Fibroblast of pulmonary artery (primary cell): ENCODE results near the gene OR2A5.

Experiments
- DNase-seq: peaks from one replicate; pipeline ENCODE4 v3.0.0-alpha.2; 2010; ENCODE audit warnings: low read depth
- H3K4me3 ChIP-seq: replicated peaks from 2 replicates; pipeline ENCODE4 v1.5.1; 2011; ENCODE audit warnings: low read depth, mild to moderate bottlenecking, control low read depth, low read length, moderate library complexity
- TF ChIP-seq, protein P1 (sequence below): IDR thresholded peaks from 2 replicates; pipeline ENCODE4 v1.5.1; 2011; ENCODE audit warnings: mild to moderate bottlenecking, control low read depth, low read length, inconsistent platforms; ENCODE audit errors: missing control alignments

Gene OR2A5

DNA sequence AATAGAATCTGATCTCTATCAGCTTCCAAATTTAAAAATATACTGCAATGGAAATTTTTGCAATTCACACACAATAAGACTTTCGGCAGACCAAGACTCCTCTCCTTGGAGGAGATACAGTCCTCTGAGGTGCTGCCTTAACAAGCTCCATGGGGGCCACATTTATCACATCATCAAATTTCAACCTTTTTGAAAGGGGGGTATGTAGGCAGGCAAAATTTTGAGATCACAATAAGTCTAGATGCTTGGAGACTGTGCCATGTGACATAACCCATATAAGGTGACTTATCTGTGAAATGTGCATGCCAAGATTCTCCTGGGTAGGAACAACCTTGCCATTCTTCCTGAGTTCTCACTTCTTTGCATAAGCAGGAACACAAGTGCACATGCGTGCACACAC is 37.2 kb downstream of the OR2A5 start, which contains the start of gene OR2A12:
TSS of gene OR2A12 (plus strand) at position 301 of the 400 bp plus-strand sequence. CDS start 8,830 bp downstream, outside the sequence.
- no peak within 1 kb of the TSS for H3K4me3 ChIP-seq
- DNase-seq = no peak
- TF ChIP-seq, protein P1, sequence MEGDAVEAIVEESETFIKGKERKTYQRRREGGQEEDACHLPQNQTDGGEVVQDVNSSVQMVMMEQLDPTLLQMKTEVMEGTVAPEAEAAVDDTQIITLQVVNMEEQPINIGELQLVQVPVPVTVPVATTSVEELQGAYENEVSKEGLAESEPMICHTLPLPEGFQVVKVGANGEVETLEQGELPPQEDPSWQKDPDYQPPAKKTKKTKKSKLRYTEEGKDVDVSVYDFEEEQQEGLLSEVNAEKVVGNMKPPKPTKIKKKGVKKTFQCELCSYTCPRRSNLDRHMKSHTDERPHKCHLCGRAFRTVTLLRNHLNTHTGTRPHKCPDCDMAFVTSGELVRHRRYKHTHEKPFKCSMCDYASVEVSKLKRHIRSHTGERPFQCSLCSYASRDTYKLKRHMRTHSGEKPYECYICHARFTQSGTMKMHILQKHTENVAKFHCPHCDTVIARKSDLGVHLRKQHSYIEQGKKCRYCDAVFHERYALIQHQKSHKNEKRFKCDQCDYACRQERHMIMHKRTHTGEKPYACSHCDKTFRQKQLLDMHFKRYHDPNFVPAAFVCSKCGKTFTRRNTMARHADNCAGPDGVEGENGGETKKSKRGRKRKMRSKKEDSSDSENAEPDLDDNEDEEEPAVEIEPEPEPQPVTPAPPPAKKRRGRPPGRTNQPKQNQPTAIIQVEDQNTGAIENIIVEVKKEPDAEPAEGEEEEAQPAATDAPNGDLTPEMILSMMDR = no peak

DNA sequence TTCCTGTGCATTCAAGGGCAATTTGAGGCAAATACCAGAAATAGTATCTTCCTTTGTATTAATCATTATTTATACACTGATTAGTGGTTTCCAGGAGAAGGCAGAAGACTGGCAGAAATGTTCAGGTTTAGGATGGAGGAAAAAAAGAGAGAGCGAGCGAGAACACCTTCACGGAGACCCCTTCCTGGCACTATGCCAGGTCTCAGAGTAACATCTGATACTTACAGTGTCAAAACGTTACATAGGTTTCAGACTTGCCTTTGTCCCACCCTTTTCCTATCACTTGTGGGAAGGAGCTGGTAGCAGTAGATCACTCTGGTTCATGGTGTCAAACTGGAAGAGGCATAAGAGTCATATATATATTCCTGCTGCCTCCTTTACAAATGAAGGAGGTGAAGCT is 38.0 kb downstream of the OR2A5 start:
- TF ChIP-seq, protein P1 = no peak
- no peak for DNase-seq
- H3K4me3 ChIP-seq = no peak overlapping the region

DNA sequence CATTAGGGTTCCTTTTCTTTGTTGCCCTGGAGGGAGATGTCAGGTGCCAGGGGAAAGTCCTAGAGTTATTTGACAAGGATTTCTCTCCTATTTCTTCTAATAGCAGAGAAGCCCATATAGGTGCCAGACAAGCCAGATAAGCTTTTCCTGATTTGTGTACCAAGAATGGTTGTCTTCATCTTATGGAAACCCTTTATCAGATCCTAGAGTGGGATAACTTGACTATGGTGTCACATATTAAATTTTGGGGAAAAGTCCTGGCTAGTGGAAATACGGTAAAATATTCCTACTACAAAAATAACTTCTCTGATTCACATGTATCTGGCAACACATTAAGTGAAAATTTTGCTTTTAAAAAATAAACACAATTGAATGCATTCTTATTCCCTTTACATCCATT is 38.5 kb downstream of the OR2A5 start:
- no peak for DNase-seq
- no peak overlapping the region for H3K4me3 ChIP-seq
- TF ChIP-seq, protein P1 = no peak

DNA sequence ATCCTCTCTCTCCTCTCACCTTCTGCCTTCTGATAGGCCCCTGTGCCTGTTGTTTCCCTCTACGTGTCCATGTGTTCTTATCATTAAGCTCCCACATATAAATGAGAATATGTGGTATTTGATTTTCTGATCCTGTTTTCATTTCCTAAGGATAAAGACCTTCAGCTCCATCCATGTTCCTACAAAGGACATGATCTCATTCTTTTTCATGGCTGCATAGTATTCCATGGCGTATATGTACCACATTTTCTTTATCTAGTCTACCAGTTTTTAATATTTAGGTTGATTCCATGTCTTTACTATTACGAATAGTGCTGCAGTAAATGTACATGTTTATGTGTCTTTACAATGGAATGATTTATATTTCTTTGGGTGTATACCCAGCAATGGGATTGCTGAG is 41.9 kb downstream of the OR2A5 start:
- TF ChIP-seq, protein P1 = no peak
- H3K4me3 ChIP-seq = no peak overlapping the region
- DNase-seq = no peak

DNA sequence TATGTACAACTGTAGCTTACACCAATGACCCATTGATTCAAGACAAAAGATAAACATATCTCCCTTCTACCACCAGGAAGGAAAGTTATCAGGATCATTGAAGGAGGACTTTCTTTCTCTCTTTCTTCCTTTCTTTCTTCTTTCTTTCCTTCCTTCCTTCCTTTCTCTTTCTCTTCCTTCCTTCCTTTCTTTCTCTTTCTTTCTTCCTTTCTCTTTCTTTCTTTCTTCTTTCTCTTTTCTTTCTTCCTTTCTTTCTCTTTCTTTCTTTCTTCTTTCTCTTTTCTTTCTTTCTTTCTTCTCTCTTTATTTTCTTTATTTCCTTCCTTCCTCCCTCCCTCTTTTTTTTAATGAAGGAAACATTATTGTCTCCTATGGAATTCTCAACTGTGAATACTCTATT is 50.0 kb downstream of the OR2A5 start:
- no peak for DNase-seq
- H3K4me3 ChIP-seq = no peak overlapping the region
- TF ChIP-seq, protein P1 = no peak

DNA sequence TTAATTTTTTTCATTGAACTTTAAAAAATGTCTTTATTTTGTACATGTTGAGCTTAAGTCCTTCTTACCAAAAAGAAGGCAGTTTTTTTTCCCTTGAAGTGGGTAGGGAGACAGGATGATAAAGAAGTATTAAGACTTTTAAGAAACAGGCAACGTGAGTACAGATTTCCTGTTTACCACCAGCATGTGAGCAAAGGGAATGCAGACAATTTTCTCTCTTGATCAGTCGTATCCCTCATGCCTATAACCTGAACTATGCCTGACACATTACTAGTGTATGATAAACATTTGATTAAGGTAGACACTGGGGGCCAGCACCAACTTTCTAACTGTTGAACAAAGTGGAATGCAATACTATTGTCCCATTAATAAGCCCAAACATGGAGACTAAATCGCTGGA is 51.9 kb downstream of the OR2A5 start:
- no peak overlapping the region for H3K4me3 ChIP-seq
- TF ChIP-seq, protein P1 = no peak
- no peak for DNase-seq

DNA sequence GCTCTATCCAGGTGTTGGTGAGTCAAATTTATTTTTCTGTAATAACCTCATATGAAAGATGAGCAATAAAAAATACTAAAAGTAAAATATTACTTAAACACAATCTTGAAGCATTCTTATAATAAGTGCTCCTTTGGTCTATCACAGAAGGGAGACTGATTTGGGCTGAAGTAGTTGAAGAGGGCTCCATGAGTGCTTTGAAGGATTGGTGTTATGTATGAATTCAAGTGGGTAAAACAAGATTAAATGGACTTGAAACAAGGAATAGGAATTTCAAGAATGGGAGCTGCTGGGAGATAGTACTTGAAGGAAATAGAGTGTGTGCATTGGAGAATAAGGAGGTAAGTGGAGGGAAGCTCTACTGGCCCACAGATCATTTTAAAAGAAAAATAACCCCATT is 53.3 kb downstream of the OR2A5 start:
- no peak for DNase-seq
- TF ChIP-seq, protein P1 = no peak
- no peak overlapping the region for H3K4me3 ChIP-seq
